Astrocyte (in vitro differentiated cells and primary cell): Measurements from ENCODE around the gene KRT74.

Source experiments
- CTCF ChIP-seq: IDR thresholded peaks from 2 replicates; pipeline ENCODE4 v1.5.1; 2011; ENCODE audit warnings: low read depth, mild to moderate bottlenecking, inconsistent platforms, low read length, moderate library complexity; ENCODE audit not compliant: insufficient read depth
- EZH2 ChIP-seq: IDR thresholded peaks from 2 replicates; pipeline ENCODE4 v1.6.1; 2012; ENCODE audit warnings: mild to moderate bottlenecking, low read length, inconsistent platforms; ENCODE audit not compliant: insufficient read depth

GRCh38 chr12:52600071-52600470 lies 26.4 kb upstream of the KRT74 start:
- TF ChIP-seq CTCF, result no peak
- no peak for TF ChIP-seq EZH2
